Stimulated activated CD4-positive, alpha-beta T cell treated with anti-CD3 and anti-CD28 coated beads, Interleukin-4, amount 100 ng/mL, for 24 hours (primary cell): ENCODE results near the gene C19orf38.

ENCODE experiments used
- DNase-seq: peaks from one replicate; pipeline ENCODE4 v3.0.0-alpha.2; 2020

Gene C19orf38

DNA sequence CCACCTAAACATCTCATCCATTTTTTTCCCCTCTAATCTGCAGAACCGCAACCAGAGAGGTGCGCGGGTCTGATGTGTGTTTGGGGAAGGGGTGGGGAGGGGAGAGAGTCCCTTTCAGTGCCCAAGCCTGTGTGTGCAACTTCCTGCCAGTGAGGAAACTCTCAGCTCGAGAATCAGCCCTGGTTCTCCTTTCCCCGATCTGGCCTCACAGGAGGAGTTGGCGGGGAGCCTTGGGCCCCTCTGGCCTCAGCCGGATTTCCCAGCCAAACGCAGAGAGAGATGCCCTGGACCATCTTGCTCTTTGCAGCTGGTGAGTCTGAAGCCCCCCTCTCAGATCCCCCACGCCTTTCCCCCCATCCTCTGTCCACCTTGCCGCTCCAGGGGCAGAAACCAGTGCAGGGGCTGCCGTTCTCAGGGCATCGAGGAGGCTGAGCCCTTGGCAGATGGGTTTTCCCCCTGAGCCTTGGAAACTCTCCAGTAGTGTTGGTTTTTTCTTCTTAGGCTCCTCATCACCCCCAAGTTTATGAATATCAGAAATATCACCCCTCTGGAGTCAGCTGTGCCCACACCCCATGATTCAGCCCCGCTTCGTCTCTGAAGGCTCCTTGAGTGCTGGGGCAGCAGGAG, at the start of gene C19orf38:
Gene C19orf38 (plus strand): TSS at position 186 of the 627 bp plus-strand sequence. CDS start 94 bp downstream, at position 280.
- no peak for DNase-seq

DNA sequence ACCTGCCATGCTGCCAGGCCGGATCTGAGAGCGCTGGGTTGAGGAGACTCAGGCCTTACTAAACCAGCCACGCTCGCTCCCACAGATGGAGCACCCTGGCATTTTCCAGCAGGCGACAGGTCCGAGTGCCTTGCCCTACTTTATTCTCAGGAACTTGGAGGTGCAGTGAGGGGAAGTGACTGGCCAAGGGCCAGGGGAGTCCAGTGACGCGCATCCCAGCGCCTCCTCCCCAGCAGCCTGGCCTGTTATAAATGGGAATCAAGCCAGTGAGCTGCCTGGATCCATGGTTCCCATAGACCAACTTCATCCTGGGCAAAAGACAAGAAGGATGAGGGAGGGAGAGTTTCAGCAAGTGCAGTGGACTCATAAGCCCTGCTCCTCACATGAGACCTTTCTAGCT, 47.7 kb upstream of the C19orf38 start:
- no peak for DNase-seq

DNA sequence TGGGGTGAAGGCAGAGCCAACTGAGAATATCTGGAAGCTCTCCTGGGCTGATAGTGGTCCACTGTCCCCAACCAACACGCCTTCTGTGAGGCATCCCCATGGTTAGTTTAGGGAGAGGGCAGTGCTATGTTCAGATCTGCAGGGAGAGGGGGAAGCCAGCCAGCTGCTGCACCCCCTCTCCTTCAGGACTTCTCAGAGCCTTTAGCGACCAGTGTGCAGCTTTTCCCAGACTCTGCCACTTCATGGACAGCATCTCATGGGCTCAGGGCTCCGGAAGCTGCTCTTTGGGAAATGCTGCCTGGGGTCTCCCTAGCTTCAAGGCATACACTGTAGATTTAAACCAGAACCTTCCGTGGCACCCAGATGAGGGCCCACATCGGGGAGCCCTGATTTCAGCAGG, 45.7 kb upstream of the C19orf38 start:
- no peak for DNase-seq

DNA sequence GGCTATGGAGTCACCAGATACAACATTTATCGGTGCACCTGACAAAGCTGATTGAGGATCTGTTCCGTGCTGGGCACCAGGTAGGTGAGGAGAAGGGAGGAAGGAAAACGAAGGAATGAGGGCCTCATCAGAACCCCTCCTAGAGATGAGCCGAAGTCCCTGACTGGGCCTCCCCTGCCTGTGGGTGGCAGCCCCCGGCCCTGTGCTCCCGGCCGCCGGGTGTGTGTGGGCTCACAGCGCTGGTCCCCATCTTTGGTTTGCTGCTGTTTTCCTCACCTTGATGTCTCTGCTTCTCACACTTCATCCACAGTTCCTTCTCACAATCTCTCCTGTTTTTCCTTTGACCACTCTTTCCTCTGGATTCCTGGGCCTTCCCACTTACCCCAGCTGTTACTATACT, 45.0 kb upstream of the C19orf38 start:
- DNase-seq, result no peak

DNA sequence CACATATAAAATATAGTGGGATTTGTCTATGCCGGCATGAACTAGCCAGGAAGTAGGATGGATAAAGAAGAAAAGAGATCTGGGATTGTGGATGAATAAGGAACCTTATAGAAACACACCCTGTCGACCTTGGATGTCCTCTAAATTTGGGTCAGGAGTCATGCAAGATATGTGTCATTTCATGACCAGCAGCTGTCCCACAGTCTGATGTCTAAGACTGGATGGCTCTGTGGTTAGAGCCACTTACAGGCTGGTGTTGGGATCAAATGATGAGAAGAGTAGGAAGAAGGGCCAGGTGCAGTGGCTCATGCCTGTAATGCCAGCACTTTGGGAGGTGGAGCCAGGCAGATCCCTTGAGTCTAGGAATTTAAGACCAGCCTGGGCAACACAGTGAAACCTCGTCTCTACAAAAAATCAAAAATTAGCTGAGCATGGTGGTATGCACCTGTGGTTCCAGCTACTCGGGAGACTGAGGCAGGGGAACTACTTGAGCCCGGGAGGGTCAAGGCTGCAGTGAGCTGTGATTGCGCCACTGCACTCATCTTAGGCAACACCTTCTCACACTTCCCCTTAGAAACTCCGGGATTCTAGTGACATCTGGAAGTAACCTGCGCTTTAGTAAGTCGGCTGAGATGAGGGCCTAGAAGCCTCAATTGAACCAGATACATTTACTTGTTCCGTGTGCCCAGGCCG, 43.0 kb upstream of the C19orf38 start:
- no peak for DNase-seq

DNA sequence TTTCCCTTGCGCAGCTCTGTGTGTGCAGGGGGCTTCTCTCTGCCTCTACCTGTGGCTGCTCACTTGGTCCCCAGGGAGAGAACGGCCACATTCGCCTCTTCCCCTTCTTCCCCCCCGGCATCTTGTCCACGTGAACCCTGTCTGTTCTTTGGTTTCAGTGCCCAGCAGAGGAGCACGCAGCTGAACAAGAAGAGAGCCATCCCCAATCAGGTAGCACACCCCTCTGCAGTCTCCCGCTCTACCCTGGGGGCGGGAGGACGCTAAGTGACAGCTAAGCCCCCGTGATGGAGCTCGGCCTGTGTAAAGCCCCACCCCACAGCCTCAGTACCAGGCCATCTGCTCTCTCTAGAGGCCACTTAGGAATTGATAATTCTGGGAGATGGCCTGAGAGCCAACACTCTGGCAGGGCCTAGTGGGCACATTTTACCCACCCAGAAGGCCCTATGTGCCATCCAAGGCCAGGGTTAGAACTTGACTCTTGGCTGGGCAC, 42.4 kb upstream of the C19orf38 start:
- no peak for DNase-seq

DNA sequence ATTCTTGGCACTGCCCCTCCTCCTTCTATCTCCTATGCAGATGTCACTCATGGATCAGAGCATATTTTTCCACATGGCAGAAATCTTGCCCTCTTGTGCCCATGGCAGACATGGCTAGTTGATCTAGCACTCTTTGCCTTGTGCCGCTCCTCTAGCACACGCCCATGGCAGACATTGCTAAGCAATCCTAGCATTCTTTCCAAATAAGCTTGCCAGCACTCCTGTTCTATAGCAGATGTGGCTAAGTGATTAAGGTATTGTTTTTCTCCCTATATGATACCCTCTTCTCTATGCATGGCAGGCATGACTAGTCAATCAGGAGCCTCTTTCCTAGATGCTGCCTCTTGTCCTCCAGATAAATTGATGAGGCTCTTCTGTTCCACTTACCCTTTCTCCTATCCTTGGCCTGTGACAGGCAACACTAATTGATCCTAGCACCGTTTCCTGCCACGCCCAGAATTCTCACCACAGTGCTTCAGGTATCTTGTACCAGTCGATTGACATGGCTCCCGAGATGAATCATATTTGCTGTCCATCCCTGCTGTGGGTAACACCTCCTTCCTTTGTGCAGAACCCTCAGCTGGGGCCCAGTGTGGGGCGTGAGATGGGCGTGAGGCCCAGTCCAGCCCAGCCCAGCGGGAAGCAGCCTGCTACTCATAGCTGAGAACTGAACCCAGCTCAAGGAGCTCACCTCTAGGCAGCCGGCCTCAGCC, 39.1 kb upstream of the C19orf38 start:
- peak; percentile 24 for DNase-seq

DNA sequence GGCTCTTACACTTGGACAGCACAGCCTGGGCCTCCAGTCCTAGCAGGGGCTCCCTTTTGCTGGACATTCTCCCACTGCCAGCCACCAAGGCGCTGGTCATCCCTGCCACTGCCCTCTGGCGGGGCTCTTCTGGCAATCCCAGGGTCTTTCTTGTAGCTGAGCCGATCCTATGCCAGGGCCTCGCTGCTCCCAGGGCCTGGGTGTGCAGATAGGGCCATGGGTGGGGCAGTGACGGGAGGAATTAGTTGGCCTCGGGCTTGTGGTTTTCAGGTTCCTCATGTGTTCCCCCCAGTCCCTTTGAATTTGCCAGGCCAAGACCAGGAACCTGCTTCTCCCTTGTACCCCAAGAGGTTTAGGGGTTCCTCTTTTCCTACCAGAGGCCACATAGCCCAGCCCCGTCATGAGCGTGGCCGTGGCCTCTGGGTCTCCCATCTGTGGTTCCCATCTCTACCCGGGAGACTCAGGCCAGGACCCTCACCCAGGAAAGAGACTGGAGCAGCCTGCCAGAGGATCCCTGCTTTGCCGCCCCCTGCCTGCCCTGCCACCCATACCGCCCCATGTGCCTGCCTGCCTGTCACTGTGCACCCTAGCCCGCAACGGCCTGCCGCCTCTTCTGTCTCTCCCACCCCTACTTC, 38.4 kb upstream of the C19orf38 start:
- no peak for DNase-seq

DNA sequence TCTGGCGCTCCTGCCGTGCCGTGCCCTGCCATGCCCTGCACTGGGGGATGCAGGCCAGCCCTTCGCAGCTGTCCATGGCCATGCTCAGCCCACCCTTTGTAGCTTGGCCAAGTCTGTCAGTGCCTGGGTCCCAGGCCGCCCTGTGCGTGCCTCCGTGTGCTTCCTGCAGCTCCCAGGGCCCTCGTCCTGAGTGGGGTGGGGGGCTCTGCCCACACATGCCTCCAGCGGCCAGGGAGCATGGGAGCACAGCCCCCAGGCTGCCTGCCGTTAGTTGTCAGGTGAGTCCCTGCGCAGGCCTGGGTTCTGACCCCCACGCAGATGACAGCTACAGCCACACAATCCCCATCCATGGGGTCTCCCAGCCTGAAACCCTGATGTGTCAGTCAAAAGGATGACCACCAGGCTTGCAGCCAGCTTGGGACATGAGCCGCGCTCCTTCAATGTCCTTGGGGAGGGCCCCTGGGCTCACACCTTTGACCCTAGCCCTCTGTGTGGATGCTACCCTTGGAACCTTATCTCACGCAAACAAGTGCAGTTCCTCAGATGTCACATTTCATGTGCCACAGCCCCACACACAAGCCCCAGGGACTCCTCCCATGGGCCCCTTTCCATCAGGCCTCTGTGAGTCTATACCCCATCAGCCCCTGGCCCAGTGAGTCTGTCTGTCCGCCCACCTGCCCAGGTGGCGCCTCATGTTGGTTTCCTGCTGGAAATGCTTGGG, 36.7 kb upstream of the C19orf38 start:
- DNase-seq, result no peak

- DNase-seq, result no peak
Observed at GRCh38 chr19:10812196-10812595, 36.0 kb upstream of the C19orf38 start.

- peak; percentile 39 for DNase-seq
Observed at GRCh38 chr19:10812902-10813404, 35.3 kb upstream of the C19orf38 start.

DNA sequence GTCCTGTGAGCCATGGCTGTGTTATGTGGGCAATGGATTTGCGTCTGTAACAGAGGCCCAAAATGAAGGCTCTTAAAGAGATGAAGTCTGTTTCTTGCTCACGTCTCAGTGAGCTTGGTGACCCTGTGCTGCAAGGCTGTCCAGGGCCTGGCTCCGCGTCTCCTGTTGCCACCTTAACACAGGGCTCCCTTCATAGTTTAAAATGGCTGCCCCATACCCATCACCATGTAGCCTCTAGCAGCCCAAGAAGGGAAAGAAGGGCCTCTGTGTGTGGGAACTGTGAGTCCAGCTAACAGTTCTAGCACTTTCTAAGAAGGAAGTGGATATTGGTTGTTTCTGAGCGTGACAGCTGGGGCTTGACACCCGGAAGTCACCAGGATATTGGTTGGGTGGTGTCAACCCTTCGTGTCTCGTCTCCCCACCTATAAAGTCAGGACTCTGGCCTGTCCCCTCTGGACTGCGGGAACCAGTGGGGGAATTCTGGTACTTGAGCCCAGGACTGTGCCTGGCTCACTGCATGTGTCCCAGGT, 33.1 kb upstream of the C19orf38 start:
- no peak for DNase-seq

- DNase-seq, result no peak
Observed at GRCh38 chr19:10815969-10816644, 32.1 kb upstream of the C19orf38 start.

DNA sequence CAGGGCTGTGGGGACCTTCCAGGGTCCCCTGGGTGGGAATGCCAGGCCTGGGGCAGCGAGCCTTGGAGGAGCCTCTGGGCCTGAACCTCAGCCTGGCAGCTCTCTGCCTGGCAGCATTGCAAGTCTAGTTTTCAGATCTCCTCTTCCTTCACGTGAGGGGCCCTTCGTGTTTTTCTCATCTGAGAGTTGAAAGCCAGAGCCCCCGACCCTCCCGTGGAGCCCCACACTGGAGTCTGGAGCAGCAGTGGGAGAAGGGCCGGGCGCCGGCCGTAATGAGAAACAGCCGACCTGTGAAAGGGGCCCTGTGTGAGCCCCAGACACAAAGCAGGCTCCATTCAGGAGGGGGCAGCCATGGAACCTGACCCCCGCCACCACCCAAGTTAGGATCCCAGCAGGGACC, 31.5 kb upstream of the C19orf38 start:
- DNase-seq, result no peak

DNA sequence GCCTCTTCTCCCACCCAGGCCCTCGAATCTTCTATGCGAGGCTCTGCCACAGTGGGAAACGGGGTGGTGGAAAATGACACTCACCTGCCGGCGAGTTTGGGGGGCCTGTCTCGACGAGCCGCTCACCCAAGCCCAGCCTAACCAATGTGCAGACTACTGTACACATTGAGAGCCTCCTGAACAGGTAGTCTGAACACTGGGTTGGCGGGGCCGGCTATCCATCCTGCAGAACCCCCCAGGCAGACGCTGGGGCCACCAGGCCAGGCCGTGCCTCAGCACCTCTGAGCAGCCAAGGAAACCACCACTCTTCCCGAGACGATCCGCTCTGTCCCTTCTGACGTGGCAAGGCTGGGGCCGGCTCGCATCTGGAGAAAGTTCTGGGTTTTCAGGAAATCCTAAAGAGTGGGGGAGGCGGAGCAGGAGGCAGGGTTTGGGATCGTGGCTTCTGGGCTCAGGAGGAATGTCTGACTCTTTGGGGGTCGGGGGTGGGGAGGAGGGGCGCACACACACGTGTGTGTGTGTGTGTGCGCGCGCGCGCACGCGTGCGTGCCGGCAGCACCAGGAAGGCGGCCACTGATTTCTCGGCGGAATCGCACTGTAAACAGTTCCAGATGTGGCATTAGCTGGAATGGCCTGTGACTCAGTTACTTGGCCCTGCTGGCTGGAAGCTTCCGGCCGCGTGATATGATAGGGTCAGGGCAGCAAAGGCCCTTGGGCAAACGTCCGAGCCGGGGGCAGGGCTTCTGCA, 30.8 kb upstream of the C19orf38 start:
- no peak for DNase-seq

- DNase-seq, result no peak
Observed at GRCh38 chr19:10818301-10819123, 29.7 kb upstream of the C19orf38 start.

DNA sequence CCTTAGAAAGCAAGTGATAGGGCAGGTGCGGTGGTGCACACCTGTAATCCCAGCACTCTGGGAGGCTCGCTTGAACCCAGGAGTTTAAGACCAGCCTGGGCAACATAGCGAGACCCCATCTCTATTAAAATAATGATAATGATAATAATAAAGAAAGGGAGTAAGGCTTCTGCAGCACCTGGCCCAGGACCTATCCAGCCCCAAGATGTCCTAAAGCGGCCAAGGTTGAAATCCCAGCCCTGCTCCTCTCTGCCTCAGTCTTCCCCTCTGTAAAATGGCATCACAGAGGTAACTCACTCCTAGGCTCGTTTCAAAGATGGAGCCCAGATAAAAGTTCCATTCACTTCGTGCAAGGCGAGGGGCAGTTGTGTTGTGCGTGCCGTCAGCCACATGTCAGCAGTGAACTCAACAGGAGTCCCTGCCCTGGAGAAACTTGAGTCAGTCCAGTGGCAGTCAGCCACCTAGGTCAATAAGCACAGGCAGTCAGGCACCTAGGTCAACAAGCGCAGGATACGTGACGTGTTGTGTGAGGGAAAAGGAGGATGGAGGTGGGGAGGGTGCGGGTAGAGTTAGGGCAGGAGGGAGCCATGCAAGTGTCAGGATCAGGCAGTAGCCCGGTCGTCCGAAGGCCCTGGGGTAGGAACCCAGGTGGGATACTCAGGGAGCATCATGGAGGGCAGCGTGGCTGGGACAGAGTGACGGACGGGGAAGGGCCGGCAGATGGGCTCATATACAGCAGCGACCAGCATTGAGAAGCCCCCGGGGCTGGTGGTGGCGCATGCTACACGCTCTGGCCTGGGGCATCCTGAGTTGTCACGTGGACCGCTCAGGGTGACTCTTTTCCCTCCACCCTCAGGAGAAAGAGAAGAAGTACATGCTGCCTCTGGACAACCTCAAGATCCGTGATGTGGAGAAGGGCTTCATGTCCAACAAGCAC, 28.8 kb upstream of the C19orf38 start:
- no peak for DNase-seq

GRCh38 chr19:10820173-10820572, 28.0 kb upstream of the C19orf38 start:
- no peak for DNase-seq

DNA sequence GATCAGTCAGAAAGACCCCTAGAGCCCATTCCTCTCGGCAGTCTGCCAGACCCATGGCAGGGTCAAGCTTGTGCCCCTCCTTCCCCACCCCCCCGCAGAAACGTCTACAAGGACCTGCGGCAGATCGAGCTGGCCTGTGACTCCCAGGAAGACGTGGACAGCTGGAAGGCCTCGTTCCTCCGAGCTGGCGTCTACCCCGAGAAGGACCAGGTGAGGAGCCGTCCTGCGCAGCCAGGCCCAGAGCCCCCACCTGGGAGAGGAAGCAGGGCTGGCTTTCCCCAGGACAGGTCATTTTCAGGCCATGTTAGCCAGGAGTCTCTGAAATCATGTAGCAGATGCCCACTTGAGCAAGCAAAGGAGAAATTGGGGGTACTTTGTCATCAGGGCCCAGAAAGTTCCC, 24.5 kb upstream of the C19orf38 start:
- DNase-seq, result no peak
